ENCODE results near the gene TMEM40. TPM values are rescaled to one million over a fixed set of nuclear protein-coding genes. Genes with fewer than 3 reads are reported as not detected.

The TMEM40 gene
- total RNA-seq, 4 donors from 2014 or later: 46.4 to 93.6 (median 50.7) TPM

- TF ChIP-seq, protein P1, sequence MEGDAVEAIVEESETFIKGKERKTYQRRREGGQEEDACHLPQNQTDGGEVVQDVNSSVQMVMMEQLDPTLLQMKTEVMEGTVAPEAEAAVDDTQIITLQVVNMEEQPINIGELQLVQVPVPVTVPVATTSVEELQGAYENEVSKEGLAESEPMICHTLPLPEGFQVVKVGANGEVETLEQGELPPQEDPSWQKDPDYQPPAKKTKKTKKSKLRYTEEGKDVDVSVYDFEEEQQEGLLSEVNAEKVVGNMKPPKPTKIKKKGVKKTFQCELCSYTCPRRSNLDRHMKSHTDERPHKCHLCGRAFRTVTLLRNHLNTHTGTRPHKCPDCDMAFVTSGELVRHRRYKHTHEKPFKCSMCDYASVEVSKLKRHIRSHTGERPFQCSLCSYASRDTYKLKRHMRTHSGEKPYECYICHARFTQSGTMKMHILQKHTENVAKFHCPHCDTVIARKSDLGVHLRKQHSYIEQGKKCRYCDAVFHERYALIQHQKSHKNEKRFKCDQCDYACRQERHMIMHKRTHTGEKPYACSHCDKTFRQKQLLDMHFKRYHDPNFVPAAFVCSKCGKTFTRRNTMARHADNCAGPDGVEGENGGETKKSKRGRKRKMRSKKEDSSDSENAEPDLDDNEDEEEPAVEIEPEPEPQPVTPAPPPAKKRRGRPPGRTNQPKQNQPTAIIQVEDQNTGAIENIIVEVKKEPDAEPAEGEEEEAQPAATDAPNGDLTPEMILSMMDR (IDR thresholded peaks at IDR 0.05): no peak
- no peak for TF ChIP-seq POLR2A (IDR thresholded peaks at IDR 0.05)
- WGBS, 2 donors: 90% methylated on average over 7 of the region's 7 CpGs
- DNase-seq (ENCODE audit: low spot score in 2 of 2): no peak
These were observed 40.7 kb upstream of the TMEM40 start for GRCh38 chr3:12799525-12800440.

GRCh38 chr3:12798559-12799179, 39.6 kb upstream of the TMEM40 start:
- WGBS, 2 donors: 76 to 79% methylated on average over 12 of the region's 12 CpGs
- intact Hi-C loops (cut with DNase I; ENCODE audit: low total_unique reads): no loop called here
- DNase-seq (ENCODE audit: low spot score in 2 of 2): no peak
- H3K4me3 ChIP-seq (ENCODE audit: low read depth, poor library complexity, severe bottlenecking): no peak overlapping the region
- TF ChIP-seq, protein P1 (IDR thresholded peaks at IDR 0.05): no peak
- TF ChIP-seq POLR2A (IDR thresholded peaks at IDR 0.05): no peak

More at GRCh38 chr3:12799525-12800440, 40.7 kb upstream of the TMEM40 start:
- no peak overlapping the region for H3K4me3 ChIP-seq (ENCODE audit: low read depth, poor library complexity, severe bottlenecking)
- intact Hi-C loops (cut with DNase I; ENCODE audit: low total_unique reads): no loop called here

- 58 to 68% methylated on average over 8 of the region's 8 CpGs for WGBS, 2 donors
- DNase-seq (ENCODE audit: low spot score in 2 of 2): no peak
- no peak for TF ChIP-seq POLR2A (IDR thresholded peaks at IDR 0.05)
- TF ChIP-seq, protein P1 (IDR thresholded peaks at IDR 0.05): no peak
- intact Hi-C loops (cut with DNase I; ENCODE audit: low total_unique reads): no loop called here
- H3K4me3 ChIP-seq (ENCODE audit: low read depth, poor library complexity, severe bottlenecking): no peak overlapping the region
These were observed 39.0 kb upstream of the TMEM40 start for GRCh38 chr3:12797892-12798558.

DNA sequence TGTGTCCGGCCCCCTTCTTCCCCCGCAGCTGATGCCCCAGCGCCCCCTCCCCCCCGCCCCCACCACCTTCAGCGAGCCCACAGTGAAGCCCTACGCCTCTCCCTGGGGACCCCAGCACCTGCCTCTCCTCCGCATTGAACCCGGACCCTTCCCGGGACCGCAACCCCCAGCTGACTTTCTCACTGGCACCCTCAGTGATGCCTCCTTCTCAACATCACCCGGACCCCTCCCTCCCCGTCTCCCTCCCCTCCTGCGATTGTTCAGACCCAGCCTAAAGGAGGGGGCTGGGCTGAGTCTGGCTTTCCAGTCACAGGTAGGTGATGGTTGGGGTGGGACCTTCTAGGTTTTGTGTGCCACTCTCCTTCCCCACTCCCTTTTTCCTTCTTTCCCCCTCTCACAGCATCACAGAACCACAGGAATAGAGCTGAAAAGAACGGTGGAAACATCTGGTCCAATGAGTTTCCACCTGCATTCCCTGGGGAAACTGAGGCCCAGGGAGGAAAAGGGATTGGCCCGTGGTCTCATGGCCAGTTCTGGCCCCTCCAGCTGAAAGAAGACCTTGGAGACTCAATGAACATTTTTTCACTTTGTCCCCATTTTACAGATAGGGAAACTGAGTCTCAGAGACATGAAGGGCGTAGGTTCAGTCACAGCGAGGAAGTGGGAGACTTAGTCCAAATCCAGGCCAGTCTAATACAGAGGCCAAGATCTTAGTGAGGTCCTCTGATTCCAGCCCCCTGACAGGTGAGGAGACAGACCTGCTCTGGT, 38.2 kb upstream of the TMEM40 start:
- 39 to 50% methylated on average over 16 to 17 of the region's 17 CpGs for WGBS, 2 donors
- TF ChIP-seq, protein P1 (IDR thresholded peaks at IDR 0.05): no peak
- no peak for TF ChIP-seq POLR2A (IDR thresholded peaks at IDR 0.05)
- intact Hi-C loops (cut with DNase I; ENCODE audit: low total_unique reads): no loop called here
- DNase-seq (ENCODE audit: low spot score in 2 of 2): no peak
- no peak overlapping the region for H3K4me3 ChIP-seq (ENCODE audit: low read depth, poor library complexity, severe bottlenecking)
